ENCODE results near the gene PLXNB1. TPM values are rescaled to one million over a fixed set of nuclear protein-coding genes. Genes with fewer than 3 reads are reported as not detected.

Gene PLXNB1
- total RNA-seq, 1 donor from 2014 or later, result 115 TPM

- no peak for DNase-seq (ENCODE audit: low read depth)
- Histone ChIP-seq H3K4me3 (ENCODE audit: low read depth, low read length) (peak overlapping the region; percentile 81), H3K36me3 (ENCODE audit: control insufficient read depth, insufficient read depth, low read length) (peaks cover 3% of the 10 kb centered on the region), H3K27me3 (ENCODE audit: control insufficient read depth, insufficient read depth, low read length) (no peaks in the 10 kb centered on the region)
- TF ChIP-seq CTCF (IDR thresholded peaks at IDR 0.05; ENCODE audit: insufficient read depth, low read length, poor library complexity, severe bottlenecking), result no peak
Measured at GRCh38 chr3:48426944-48427629, 2.8 kb downstream of the PLXNB1 start.

- TF ChIP-seq CTCF (IDR thresholded peaks at IDR 0.05; ENCODE audit: insufficient read depth, low read length, poor library complexity, severe bottlenecking), result no peak
- Histone ChIP-seq H3K27me3 (ENCODE audit: control insufficient read depth, insufficient read depth, low read length) (no peaks in the 10 kb centered on the region), H3K4me3 (ENCODE audit: low read depth, low read length) (no peak overlapping the region), H3K36me3 (ENCODE audit: control insufficient read depth, insufficient read depth, low read length) (peaks cover 3% of the 10 kb centered on the region)
- no peak for DNase-seq (ENCODE audit: low read depth)
Measured at GRCh38 chr3:48426401-48426909, 3.4 kb downstream of the PLXNB1 start.

GRCh38 chr3:48425281-48425812 is 4.5 kb downstream of the PLXNB1 start:
- Histone ChIP-seq H3K27me3 (ENCODE audit: control insufficient read depth, insufficient read depth, low read length) (no peaks in the 10 kb centered on the region), H3K4me3 (ENCODE audit: low read depth, low read length) (no peak overlapping the region), H3K36me3 (ENCODE audit: control insufficient read depth, insufficient read depth, low read length) (peaks cover 3% of the 10 kb centered on the region)
- DNase-seq (ENCODE audit: low read depth), result no peak
- TF ChIP-seq CTCF (IDR thresholded peaks at IDR 0.05; ENCODE audit: insufficient read depth, low read length, poor library complexity, severe bottlenecking), result no peak

- H3K36me3 ChIP-seq (ENCODE audit: control insufficient read depth, insufficient read depth, low read length), result peaks cover 3% of the 10 kb centered on the region
- no peak overlapping the region for H3K4me3 ChIP-seq (ENCODE audit: low read depth, low read length)
- TF ChIP-seq CTCF (IDR thresholded peaks at IDR 0.05; ENCODE audit: insufficient read depth, low read length, poor library complexity, severe bottlenecking), result no peak
- no peak for DNase-seq (ENCODE audit: low read depth)
- no peaks in the 10 kb centered on the region for H3K27me3 ChIP-seq (ENCODE audit: control insufficient read depth, insufficient read depth, low read length)
Measured at GRCh38 chr3:48423883-48424695, 5.8 kb downstream of the PLXNB1 start.

GRCh38 chr3:48423241-48423882 is 6.5 kb downstream of the PLXNB1 start:
- no peak overlapping the region for H3K4me3 ChIP-seq (ENCODE audit: low read depth, low read length)
- H3K27me3 ChIP-seq (ENCODE audit: control insufficient read depth, insufficient read depth, low read length), result no peaks in the 10 kb centered on the region
- H3K36me3 ChIP-seq (ENCODE audit: control insufficient read depth, insufficient read depth, low read length), result peaks cover 5% of the 10 kb centered on the region
- TF ChIP-seq CTCF (IDR thresholded peaks at IDR 0.05; ENCODE audit: insufficient read depth, low read length, poor library complexity, severe bottlenecking), result no peak
- no peak for DNase-seq (ENCODE audit: low read depth)

Measured in kidney epithelial cell (primary cell).